Stimulated activated CD4-positive, alpha-beta T cell treated with anti-CD3 and anti-CD28 coated beads, Interleukin-2, amount 100 ng/mL, for 48 hours (primary cell): ENCODE data around the gene NHLRC4.

ENCODE experiments used
- DNase-seq, 2 donors: peaks; one replicate each; pipeline ENCODE4 v3.0.0-alpha.2; 2020

Gene NHLRC4

GRCh38 chr16:554640-555365 is 12.0 kb upstream of the NHLRC4 start:
- DNase-seq, result no peak

- DNase-seq, result no peak
These were observed 11.0 kb upstream of the NHLRC4 start for GRCh38 chr16:555528-556473.

- DNase-seq, result no peak
These were observed 10.2 kb upstream of the NHLRC4 start for GRCh38 chr16:556474-557173.

GRCh38 chr16:557463-558297 is 9.1 kb upstream of the NHLRC4 start:
- DNase-seq, result no peak

GRCh38 chr16:558298-559020 is 8.3 kb upstream of the NHLRC4 start:
- no peak for DNase-seq

GRCh38 chr16:559021-559380 is 7.8 kb upstream of the NHLRC4 start:
- no peak for DNase-seq

- DNase-seq, result no peak
These were observed 7.2 kb upstream of the NHLRC4 start for GRCh38 chr16:559411-560203.

GRCh38 chr16:560204-560700 is 6.6 kb upstream of the NHLRC4 start, which contains the start of gene PRR35:
Gene PRR35, plus strand, starts transcription at chr16:560394. Its CDS starts 2,901 bp downstream, at chr16:563295.
- no peak for DNase-seq

GRCh38 chr16:560701-561412 is 5.9 kb upstream of the NHLRC4 start:
- no peak for DNase-seq

GRCh38 chr16:561413-561794 is 5.4 kb upstream of the NHLRC4 start:
- no peak for DNase-seq

- DNase-seq, result no peak
These were observed 4.6 kb upstream of the NHLRC4 start for GRCh38 chr16:561957-562938.

- DNase-seq, result no peak
These were observed 3.6 kb upstream of the NHLRC4 start for GRCh38 chr16:563072-563644.

GRCh38 chr16:564690-565418 is 2.0 kb upstream of the NHLRC4 start:
- no peak for DNase-seq

- no peak for DNase-seq
These were observed 1.1 kb upstream of the NHLRC4 start for GRCh38 chr16:565419-566330.

- no peak for DNase-seq
These were observed 810 bp downstream of the NHLRC4 start for GRCh38 chr16:567373-568256.
